GM19324 (cell line): ENCODE measurements around the gene USH1C.

Experiments
- ATAC-seq: cut with Tn5 transposase; IDR thresholded peaks from one replicate; pipeline ENCODE4 v1.9.1; 2021; ENCODE audit warnings: mild to moderate bottlenecking, moderate library complexity; ENCODE audit not compliant: unreplicated experiment, low FRiP score

The USH1C gene

GRCh38 chr11:17550450-17551346, 6.5 kb upstream of the USH1C start:
- no peak for ATAC-seq

GRCh38 chr11:17548444-17548843, 4.2 kb upstream of the USH1C start:
- no peak for ATAC-seq

DNA sequence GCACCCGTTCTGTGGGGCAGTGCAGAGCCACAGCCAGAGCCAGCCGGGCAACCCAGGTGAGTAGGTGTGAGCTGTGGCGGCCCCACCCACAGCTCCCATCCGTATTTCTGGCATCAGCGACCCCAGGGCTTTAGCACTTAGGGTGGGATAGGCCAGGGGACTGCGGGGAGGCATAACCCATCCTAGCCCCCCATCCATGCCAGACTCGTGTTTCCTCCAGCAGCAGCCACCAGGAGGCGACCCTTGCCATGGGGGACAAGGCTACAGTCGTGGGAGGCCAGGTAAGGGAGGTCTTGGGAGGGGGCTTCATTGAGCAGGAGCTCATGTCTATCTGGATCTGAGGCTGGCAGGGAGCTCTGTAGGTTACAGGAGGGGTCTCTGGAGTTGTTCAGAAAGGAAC, 3.7 kb upstream of the USH1C start:
- ATAC-seq, result no peak

DNA sequence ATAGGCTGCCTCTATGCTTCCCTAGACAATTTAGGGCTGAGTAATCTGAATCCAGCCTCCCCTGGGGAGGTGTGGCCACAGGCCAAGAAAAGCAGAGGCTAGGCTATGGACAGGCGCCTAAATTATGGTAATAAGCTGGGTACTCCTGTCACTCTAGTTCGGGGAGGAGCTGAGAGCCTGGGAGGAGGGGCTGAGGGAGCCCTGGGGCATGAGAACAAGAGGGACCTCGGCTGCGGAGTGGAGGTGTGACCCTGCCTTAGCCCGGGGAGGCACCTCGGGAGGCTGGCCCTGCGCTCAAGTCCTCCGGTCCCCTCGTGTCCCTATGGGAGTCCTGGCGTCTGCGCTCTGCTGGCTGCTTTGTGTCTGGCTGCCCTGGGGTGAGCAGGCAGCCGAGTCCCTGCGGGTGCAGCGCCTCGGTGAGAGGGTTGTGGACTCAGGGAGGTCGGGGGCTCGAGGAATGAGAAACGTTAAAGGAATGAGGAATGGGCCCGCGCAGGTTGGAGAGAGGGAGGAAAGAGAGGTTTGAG, 2.9 kb upstream of the USH1C start, which contains the start of gene OTOG:
Gene OTOG, plus strand, starts transcription at position 209 of the 527 bp plus-strand sequence. Its CDS starts 114 bp downstream, at position 323.
- no peak for ATAC-seq

- ATAC-seq, result no peak
Measured at GRCh38 chr11:17546240-17546639, 2.0 kb upstream of the USH1C start.

GRCh38 chr11:17543574-17544180, 539 bp downstream of the USH1C start:
- no peak for ATAC-seq

- ATAC-seq, result no peak
Measured at GRCh38 chr11:17543041-17543440, 1.2 kb downstream of the USH1C start.

DNA sequence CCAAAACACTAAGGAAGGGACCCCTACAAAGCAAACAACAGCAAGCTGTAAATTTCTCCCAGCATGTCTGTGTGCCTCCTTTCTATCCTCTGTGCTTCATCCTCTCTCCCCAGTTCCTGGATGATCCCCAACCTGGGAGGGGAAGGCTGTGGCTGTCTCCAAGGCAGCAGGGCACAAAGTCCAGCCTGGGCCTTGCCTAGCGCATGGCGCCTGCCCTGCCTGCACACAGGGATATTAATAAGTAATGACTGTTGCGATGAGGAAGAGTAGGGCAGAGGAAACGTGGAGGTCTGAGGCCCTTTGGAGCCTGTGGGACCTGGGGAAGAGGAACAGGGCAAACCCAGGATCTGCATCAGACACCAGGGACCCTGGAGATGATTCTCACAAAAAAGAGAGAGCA, 2.0 kb downstream of the USH1C start:
- no peak for ATAC-seq

GRCh38 chr11:17541330-17541885, 2.8 kb downstream of the USH1C start:
- ATAC-seq, result no peak

DNA sequence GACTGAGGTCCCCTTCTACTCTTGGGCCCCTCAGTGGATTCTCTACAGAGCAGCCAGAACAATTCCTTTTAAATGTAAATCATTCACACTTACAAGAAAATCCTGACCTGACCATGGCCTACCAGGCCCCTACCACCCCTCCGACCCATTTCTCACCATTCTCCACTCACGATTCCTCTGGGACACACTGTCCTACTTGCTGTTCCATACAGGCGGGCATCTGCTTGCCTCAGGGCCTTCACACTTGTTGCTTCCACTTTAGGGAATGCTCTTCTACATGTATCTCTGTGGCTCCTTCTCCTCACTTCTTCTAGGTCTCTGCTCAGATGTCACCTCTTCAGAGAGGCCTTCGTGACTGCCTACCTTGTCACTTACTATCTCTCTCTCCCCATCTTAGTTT, 3.4 kb downstream of the USH1C start:
- ATAC-seq, result no peak

DNA sequence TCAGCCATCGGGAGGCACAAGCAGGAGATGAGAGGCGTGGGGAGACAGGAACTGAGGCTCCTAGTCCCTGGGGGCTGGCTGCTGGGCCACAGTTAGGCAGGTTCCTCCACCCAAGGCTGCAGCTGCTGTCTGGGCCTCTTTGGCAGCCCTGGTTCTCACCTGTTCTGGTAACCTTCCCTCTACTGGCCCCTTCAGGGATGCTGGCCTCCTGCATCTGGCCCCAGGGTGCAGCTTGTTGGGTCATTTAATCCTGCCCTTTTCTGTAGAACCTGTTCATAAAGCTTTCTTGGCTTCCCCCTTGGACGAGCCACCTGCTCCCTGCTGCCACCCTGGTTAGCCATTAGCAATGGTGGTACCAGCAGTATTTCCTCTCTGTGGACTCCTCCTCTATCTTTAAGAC, 5.5 kb downstream of the USH1C start:
- no peak for ATAC-seq

- ATAC-seq, result no peak
Measured at GRCh38 chr11:17538054-17538453, 6.2 kb downstream of the USH1C start.

DNA sequence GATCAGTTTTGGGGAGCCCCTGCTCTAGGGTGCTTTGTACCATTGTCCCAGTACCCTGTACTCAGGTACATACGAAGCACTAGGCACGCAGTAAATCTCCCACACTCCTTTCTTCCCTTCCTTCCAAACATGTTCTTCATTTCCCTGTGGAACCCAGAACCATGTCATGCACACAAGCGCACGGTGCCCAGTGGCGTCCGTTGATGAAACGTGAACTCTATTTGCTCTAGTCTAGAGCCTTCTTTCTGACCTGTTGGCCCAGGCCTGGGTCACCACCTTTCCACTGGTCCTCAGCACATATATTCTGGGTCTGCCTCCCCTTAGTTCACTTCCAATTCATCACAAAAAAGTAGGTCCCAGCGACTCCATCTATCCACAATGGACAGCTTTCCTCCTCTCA, 7.0 kb downstream of the USH1C start:
- no peak for ATAC-seq

DNA sequence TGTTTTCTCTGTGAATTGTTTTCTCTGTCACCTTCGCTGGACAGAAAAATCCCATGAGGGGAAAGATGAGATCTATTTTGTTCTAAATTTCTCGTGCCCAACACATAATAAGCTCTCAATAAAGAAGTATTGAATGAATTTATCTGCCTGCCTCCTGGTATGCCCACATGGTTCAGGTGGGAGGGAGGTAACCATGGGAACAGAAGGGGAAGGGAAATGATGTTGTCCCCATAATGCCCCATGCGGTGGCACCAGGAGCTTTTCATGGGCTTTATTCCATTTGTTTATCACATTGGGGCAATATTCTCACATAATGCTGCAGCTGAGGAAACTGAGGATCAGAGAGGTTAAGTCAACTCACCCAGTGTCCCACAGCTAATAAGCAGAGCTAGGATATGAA, 8.7 kb downstream of the USH1C start:
- ATAC-seq, result no peak

DNA sequence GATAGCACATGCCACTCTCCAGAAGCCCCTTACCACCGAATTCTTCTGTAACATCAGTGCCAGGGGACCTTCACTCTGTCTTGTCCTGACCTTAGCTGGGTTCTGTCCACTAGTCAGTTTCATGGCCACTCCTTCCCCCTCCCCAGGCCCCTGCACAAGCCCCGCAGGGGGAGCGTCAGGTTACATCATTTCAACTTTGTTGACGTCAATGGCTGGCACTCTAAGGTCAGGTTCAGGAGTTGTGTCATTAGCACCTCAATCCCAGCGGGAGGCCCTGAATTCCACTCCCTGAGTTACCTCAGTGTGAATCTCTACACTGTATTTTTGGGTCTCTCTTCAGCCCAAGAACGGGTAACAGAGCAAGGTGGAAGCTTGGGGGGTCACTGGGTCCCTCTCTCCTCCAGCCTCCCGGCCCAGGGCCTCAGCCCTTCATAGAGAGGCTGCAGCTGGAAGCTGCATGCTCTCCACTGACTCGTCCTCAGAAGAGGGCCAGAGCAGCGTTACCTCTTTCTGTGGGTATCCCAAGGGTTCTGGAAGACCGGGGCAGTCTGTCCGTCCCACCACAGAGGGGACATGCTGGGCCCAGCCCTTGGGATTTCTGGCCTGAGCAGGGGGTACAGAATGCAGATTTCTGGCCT, 10.3 kb downstream of the USH1C start:
- no peak for ATAC-seq

- no peak for ATAC-seq
Measured at GRCh38 chr11:17533341-17533740, 10.9 kb downstream of the USH1C start.

GRCh38 chr11:17532784-17533183, 11.4 kb downstream of the USH1C start:
- no peak for ATAC-seq

DNA sequence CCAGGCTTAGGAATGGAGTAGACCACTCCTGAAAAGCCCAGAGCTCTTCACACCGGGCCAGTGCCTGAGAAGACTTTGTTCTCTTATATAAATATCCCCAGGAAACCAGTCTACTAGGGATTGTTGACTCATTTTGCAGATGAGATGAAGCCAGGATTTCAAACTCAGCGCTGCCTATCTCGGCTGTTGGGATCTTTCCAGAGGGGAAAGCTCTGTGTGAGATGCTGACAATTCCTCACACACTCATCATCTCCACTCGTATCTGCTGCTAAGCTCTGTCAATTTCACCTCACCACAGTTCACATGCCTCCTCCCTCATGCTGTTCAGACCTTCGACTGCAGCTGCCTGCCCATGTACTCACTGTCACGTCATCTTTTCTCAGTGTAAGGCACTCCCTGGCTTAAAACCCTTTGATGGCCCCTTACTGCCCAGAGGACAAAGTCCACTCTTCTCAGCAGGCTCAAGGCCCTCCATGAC, 12.5 kb downstream of the USH1C start:
- ATAC-seq, result no peak

DNA sequence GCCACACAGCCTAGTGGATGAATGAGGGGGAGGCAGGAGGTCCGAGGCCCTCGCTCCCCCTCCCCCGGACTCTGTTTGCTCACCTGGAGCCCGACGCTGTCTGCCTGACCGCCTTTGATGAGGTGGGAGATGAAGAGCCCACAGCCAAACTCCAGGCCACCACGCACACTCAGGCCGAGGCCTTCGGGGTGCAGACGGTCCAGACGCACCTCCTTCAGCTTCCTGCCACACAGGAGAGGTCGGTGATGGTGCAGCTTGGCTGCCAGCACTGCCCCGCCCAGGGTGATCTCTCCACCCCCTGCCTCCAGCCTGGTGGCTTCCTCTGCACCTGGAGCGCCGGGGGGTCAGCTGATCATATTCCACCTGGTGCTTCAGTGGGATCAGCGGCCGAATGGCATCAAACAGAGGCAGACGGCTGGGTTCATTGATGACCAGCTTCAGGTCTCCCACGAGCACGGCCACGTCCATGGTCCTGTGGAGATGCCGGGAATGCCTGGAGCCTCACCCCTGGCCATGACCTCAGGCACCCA, 13.1 kb downstream of the USH1C start:
- ATAC-seq, result no peak

GRCh38 chr11:17529844-17530185, 14.4 kb downstream of the USH1C start:
- ATAC-seq, result no peak
